ENCODE results near the gene IL10RA.
"Not testable (repeated sequence)": the region's sequence is repeated elsewhere in the genome, so short reads cannot be mapped to it uniquely, and the experiment has no call there.

IL10RA gene

GRCh38 chr11:117985953-117986887 lies at the start of gene IL10RA:
IL10RA (plus strand) TSS chr11:117986394; CDS start chr11:117986468, 74 bp downstream.
- DNase-seq = peak; percentile 81

GRCh38 chr11:117936973-117937372 lies 49.2 kb upstream of the IL10RA start:
- no peak for DNase-seq

DNA sequence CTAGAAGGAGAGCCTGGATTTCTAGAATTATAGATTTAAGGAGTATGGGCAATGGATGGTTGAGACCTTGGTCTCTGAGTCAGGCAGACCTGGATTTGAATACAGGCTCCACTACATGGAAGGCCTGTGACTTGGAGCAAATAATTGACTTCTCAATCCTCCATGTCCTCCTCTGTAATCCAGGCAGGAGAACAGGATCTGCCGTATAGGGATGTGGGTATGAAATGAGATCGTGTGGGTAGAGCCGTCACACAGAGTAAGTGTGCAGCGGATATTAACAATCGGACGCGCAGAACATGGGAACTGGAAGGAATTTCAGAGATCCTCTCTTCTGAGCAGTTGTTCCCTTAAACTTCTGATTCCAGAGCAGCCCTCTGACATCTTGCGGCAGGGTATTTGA lies 45.5 kb upstream of the IL10RA start:
- DNase-seq = peak; percentile 19

- peak; percentile 30 for DNase-seq
Measured at GRCh38 chr11:117941163-117941707, 45.0 kb upstream of the IL10RA start.

DNA sequence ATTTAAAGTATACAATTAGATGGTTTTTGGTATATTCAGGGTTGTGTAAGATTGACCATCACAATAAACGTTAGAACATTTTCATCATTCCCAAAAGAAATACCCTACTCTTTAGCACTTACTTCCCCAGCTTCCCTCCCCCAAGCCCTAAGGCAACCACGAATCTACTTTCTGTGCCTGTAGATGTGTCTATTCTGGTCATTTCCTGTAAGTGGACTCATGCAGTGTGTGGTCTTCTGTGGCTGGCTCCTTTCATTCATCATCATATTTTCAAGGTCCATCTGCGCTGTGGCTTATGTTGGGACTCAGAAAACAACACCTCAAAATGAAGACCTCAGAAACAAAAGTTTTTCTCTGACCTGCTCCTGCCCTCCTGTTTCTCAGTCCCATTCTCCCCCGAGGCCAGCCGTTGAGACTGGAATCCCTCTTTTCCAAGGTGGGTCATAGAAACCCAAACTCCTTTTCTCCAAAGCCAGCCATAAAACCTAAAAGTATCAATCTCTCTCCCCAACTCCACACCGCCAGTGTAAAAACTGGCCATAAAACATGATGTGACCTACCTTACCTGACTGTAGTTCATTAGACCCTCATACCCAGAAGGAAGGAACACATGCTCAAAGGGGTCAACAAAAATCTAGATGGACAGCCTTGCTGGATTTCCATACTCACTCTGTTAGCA lies 44.1 kb upstream of the IL10RA start:
- no peak for DNase-seq

GRCh38 chr11:117944554-117944953 lies 41.6 kb upstream of the IL10RA start:
- DNase-seq = no peak

DNA sequence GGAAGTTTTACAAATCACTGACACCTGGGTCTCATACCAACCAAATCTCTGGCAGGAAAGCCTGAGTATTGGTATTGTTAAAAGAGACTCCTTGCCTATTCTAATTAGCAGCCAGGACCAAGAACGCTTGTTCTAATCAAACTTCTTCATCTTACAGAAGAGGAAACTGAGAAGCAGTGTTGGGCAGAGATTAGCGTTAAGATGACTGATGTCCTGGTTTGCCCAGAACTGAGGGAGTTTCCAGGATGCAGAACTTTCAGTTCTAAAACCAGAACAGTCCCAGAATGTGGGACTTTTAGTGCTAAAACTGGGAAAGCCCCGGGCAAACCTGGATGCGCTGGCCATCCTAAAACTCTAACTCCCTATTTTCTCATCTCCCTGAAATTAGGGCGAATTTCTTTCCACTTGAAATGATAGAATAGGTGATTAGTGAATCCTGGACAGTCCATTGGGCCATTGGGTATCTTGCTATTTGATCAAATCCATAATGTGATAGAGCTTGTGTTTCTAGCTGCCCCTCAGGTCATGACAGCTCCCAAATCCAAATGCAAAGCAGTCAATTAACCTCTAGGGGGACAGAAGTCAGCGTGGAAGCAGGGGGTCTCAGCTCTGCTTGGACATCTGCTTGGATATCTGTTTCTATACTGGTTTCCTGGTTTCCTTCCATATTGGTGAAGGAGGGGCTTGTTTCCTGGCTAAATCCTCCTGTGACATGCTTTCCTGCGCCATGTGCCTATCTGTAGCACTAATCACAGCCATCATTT lies 41.0 kb upstream of the IL10RA start:
- no peak for DNase-seq

- DNase-seq = no peak
Measured at GRCh38 chr11:117946156-117946841, 39.9 kb upstream of the IL10RA start.

GRCh38 chr11:117946842-117947526 lies 39.2 kb upstream of the IL10RA start:
- peak; percentile 91 for DNase-seq

GRCh38 chr11:117947751-117948150 lies 38.4 kb upstream of the IL10RA start:
- DNase-seq = not testable (repeated sequence)

DNA sequence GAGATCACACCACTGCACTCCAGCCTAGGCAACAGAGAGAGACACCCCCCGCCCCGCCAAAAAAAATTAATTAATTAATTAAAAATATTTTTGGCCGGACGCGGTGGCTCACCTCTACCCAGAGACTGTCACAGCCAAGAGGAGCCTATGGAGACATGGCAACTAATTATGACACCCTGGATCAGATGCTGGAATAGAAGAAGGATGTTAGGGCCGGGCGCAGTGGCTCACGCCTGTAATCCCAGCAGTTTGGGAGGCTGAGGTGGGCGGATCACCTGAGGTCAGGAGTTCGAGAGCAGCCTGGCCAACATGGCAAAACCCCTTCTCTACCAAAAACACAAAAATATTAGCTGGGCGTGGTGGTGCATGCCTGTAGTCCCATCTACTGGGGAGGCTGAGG lies 37.7 kb upstream of the IL10RA start:
- not testable (repeated sequence) for DNase-seq

GRCh38 chr11:117949062-117949461 lies 37.1 kb upstream of the IL10RA start:
- DNase-seq = no peak

DNA sequence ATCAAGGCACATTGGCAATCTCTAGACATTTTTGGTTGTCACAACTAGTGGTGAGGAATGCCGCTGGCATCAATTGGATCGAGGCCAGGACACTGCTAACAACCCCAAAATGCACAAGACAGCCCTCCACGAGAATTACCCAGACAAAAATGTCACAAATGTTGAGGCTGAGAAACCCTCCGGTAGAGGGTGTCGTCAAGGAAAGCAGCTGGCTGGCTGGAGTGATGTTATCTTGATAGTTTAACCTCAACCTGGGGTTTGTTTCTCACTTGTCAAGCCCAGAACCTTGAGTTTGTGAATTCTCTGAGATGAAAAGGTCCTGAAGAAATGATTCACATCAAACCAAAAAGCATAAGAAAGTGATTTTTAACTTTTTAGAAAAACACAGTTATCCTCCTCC lies 35.9 kb upstream of the IL10RA start:
- DNase-seq = no peak

DNA sequence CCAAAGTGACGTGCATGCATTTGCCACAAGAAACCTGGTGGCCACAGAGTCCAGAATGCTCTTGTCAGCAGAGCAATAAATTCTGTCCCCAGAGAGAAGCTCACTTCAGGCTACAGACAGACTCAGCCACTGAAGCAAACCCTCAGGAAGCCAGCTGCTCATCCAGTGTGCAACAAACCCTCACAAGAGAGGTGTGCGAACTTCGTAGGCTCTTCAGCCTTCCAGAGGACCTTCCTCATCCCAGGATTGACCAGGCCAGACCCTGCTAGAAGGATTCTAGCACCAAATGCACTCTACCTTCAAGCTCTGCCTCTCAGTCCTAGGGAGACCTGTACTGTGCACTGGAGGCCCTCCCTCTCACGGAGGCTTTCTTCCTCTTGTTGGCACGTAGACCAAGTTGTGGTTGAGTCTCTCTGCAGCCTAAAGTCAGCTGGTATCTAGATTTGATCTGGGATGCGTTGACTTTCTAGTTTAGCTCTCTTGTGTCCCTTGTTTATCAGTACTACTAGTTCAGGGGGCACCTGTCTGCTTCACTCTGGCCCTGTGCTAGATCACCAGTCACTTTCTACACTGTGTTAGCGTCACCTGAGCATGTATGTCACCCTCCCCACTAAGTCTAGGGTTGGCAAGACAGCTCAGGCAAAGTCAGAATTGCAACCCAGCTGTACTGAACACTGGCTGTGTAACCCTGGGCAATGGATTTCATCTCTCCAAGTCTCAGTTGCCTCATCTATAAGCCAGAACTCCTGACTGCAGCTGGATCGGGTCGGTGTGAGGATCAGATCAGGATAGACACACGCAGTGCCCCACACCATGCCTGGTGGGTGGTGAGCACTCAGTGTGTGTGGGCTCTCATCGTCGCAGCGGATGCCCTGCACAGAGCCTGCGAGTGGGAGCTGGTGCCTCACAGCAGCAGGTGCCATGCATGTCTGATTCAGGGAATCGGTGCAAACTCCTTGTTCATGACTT lies 34.9 kb upstream of the IL10RA start:
- no peak for DNase-seq

- no peak for DNase-seq
Measured at GRCh38 chr11:117953024-117953671, 33.0 kb upstream of the IL10RA start.

DNA sequence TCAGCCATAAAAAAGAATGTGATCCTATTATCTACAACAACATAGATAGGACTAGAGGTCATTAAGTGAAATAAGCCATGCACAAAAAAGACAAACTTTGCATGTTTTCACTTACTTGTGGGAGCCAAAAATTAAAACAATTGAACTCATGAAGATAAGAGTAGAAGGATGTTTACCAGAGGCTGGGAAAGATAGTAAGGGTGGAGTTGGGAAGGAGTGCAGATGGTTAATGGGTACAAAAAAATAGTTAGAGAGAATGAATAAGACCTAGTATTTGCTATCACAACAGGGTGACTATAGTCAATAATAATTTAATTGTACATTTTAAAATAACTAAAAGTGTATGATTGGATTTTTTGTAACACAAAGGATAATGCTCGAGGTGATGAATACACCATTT lies 27.2 kb upstream of the IL10RA start:
- DNase-seq = no peak

- no peak for DNase-seq
Measured at GRCh38 chr11:117959438-117960149, 26.6 kb upstream of the IL10RA start.

DNA sequence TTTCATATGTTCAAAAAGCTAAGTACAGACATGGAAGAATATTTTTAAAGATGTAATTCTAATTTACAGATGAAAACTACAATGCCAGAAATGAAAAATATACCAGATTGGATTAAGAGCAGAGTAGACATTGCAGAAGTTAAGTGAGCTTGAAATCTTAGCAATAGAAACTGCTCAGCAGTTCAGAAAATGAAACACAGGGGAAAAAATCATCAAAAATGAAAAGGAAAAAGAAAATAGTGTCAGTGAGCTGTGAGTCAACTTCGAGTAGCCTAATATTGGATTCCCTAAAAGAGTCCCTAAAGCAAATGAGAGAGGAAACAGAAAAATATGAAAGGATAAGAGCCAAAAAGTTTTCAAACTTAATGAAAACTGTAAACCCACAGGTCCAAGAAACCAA lies 25.8 kb upstream of the IL10RA start:
- DNase-seq = no peak

GRCh38 chr11:117961896-117962295 lies 24.3 kb upstream of the IL10RA start:
- no peak for DNase-seq

All from right forelimb (tissue), 1 donor.